Colonic mucosa (tissue), 4 donors: ENCODE data around the gene CARD8. TPM values are rescaled to one million over a fixed set of nuclear protein-coding genes. Genes with fewer than 3 reads are reported as not detected.

Experiments used
- DNase-seq: peaks from one replicate; pipeline ENCODE4 v3.0.0-alpha.2; 2020
- H3K27ac ChIP-seq: fragments of 200-600 bp; one replicate; pipeline ENCODE4 v1.8.0; 2021
- H3K27me3 ChIP-seq: fragments of 200-600 bp; one replicate; pipeline ENCODE4 v1.8.0; 2021
- H3K36me3 ChIP-seq: fragments of 200-600 bp; one replicate; pipeline ENCODE4 v1.8.0; 2021
- H3K4me1 ChIP-seq: fragments of 200-600 bp; one replicate; pipeline ENCODE4 v1.8.0; 2021; ENCODE audit warnings: mild to moderate bottlenecking
- H3K4me3 ChIP-seq: fragments of 200-600 bp; one replicate; pipeline ENCODE4 v1.8.0; 2021
- H3K9ac ChIP-seq, 2 donors: one replicate each; pipeline ENCODE4 v1.7.0; 2013; ENCODE audit warnings: control low read depth in 2 of 2, low read depth in 2 of 2, low read length in 2 of 2
- H3K9me3 ChIP-seq: fragments of 200-600 bp; one replicate; pipeline ENCODE4 v1.8.0; 2021
- intact Hi-C: fragments of 100-400 bp; cut with DNase I; formaldehyde crosslinking; loops from one replicate; pipeline ENCODE4 v1.14.1; 2022
- total RNA-seq, 2 donors: library from RNA; stranded (reverse); fragmentation: NEBNext Ultra II Directional in 1 of 2; extraction: Animal tissue kit (Norgen Biotek cat#: 25700) in 1 of 2; gene quantifications; one replicate each; pipeline ENCODE4 v1.2.1, GENCODE V29; 2021
- TF ChIP-seq, protein P1 (sequence below): fragments of 200-600 bp; IDR thresholded peaks from one replicate; pipeline ENCODE4 v1.8.0; 2022; ENCODE audit warnings: antibody characterized with exemption, mild to moderate bottlenecking
- donor health status: healthy.
- donor health status: DM: no; HTN: no; CAD: no.
- donor health status: DM: no; HTN: no; CAD: no.

The CARD8 gene
- total RNA-seq, 2 donors from 2014 or later = 17.9 to 20.3 TPM

DNA sequence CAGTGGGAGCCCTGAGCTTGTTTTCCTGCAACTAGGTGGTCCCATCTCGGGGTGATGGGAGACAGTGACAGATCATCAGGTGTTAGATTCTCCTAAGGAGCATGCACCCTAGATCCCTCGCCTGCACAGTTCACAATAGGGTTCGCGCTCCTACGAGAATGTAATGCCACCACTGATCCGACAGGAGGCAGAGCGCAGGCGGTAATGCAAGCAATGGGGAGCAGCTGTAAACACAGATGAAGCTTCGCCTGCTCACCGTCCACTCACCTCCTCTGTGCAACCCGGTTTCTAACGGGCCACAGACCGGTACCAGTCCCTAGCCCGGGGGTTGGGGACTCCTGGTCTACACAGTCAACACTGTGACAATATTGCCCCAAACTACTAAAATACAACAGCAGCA is 38.8 kb downstream of the CARD8 start:
- TF ChIP-seq, protein P1, sequence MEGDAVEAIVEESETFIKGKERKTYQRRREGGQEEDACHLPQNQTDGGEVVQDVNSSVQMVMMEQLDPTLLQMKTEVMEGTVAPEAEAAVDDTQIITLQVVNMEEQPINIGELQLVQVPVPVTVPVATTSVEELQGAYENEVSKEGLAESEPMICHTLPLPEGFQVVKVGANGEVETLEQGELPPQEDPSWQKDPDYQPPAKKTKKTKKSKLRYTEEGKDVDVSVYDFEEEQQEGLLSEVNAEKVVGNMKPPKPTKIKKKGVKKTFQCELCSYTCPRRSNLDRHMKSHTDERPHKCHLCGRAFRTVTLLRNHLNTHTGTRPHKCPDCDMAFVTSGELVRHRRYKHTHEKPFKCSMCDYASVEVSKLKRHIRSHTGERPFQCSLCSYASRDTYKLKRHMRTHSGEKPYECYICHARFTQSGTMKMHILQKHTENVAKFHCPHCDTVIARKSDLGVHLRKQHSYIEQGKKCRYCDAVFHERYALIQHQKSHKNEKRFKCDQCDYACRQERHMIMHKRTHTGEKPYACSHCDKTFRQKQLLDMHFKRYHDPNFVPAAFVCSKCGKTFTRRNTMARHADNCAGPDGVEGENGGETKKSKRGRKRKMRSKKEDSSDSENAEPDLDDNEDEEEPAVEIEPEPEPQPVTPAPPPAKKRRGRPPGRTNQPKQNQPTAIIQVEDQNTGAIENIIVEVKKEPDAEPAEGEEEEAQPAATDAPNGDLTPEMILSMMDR = no peak
- Histone ChIP-seq H3K4me1 (no peaks in the 10 kb centered on the region), H3K9me3 (no peaks in the 10 kb centered on the region), H3K9ac (no peak overlapping the region), H3K4me3 (no peak overlapping the region), H3K27me3 (no peaks in the 10 kb centered on the region), H3K27ac (no peak overlapping the region), H3K36me3 (no peaks in the 10 kb centered on the region)
- no peak for DNase-seq
- intact Hi-C loops = no loop called here

DNA sequence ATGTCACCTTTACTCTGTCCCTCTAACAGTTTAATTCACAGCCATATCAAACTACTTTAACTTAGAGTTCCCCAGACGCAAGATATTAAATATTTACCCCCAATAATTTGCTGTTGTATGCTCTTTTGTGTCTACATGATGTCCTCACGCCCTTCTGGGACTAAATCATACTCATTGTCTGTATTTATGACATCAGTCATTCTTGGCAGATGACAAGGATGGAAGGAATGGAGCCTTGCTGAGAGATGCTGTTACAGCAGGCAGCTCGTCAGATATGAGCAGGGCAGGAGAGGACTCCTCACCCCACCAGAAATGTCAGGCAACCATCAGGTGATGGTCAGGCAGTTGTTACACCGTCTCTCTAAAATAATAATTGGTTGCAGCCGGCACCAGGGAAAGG is 41.8 kb downstream of the CARD8 start:
- Histone ChIP-seq H3K36me3 (no peaks in the 10 kb centered on the region), H3K4me1 (no peaks in the 10 kb centered on the region), H3K27me3 (no peaks in the 10 kb centered on the region), H3K27ac (no peak overlapping the region), H3K9me3 (no peaks in the 10 kb centered on the region), H3K9ac (no peak overlapping the region), H3K4me3 (no peak overlapping the region)
- TF ChIP-seq, protein P1 = no peak
- no peak for DNase-seq
- intact Hi-C loops = no loop called here

- no peak for DNase-seq
- Histone ChIP-seq H3K36me3 (no peaks in the 10 kb centered on the region), H3K9ac (no peak overlapping the region), H3K27ac (no peak overlapping the region), H3K4me3 (no peak overlapping the region), H3K27me3 (no peaks in the 10 kb centered on the region), H3K4me1 (no peaks in the 10 kb centered on the region), H3K9me3 (no peaks in the 10 kb centered on the region)
- TF ChIP-seq, protein P1 = no peak
- intact Hi-C loops = no loop called here
These were observed 45.7 kb downstream of the CARD8 start for GRCh38 chr19:48210005-48210404.

DNA sequence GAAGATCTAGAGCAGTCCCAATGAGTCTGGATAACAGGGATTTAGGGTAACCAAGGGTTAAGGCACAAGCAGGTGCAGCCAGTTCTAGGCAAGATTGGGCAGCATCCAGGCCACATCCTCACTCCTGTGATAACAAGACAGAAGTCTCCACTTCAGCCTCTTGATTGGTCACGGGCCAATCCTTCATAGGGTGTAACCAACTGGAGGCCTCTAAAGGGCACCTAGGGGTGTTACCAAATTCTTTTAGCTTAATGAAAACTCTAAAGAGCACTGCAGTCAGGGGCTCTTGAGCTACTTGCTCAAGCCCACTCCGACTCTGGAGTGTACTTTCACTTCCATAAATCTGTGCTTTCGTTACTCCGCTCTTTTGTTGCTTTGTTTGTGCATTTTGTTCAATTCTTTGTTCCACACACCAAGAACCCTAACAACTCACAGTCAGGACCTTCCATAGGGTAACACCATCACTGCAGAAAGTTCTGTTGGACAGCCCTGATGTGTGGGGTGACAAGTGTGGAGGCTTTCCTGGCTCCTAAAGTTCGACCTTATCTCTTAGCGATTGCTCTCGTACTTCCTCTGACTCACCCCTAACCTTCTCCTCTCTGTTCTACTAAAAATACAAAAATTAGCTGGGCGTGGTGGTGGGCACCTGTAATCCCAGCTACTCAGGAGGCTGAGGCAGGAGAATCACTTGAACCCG is 49.2 kb downstream of the CARD8 start:
- no peak for DNase-seq
- Histone ChIP-seq H3K27me3 (no peaks in the 10 kb centered on the region), H3K9ac (no peak overlapping the region), H3K27ac (no peak overlapping the region), H3K4me1 (peaks cover 12% of the 10 kb centered on the region), H3K9me3 (no peaks in the 10 kb centered on the region), H3K4me3 (no peak overlapping the region), H3K36me3 (no peaks in the 10 kb centered on the region)
- intact Hi-C loops = no loop called here
- TF ChIP-seq, protein P1 = no peak

DNA sequence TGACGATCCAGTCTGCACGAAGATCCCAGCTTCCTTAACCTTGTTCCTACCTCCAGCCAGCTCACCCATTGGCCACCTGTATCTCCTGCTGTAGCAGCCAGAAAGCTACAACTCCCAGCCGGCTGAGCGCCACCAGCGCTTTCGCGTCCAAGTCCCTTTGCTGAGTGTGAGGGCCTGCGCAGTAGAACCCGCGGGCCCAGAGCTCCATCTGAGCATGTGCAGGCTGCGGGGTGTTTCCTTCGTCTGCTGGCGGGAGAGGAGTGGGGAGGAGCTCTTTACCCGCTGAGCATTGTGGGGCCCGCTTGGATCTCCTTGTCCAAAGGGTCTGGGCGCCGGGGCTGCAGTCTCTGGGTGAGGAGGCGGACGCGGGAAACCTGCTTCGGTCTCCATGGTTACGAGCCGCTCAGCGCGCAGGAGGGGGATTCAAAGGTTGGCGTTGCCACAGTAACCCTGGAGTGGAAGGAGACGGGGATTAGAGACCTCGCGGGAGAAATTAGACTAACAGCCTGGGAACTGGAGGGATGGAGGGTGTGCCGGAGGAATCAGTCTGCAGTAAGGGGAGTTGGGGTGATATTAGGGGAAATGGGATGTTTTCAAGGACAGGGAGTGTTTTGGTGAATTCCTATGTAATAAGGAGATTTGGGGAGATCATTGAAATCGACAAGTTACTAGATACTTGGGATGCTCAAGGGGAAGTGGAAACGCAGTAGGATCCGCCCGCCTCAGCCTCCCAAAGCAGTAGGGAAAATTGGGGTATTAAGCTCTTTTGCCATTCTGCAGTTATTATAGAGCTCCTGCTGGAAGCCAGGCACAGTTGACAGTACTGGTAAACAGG is 51.7 kb downstream of the CARD8 start:
- TF ChIP-seq, protein P1 = no peak
- DNase-seq = peak; percentile 97
- Histone ChIP-seq H3K27ac (peak overlapping the region; percentile 49), H3K4me3 (peak overlapping the region; percentile 61), H3K27me3 (no peaks in the 10 kb centered on the region), H3K4me1 (peaks cover 12% of the 10 kb centered on the region), H3K9ac (peak overlapping the region; percentile 58 to 81), H3K9me3 (no peaks in the 10 kb centered on the region), H3K36me3 (no peaks in the 10 kb centered on the region)
- intact Hi-C loops = no loop called here
